PFSK-1 (cell line): Measurements from ENCODE around the gene SPOUT1.

Source experiments
- FOXP2 ChIP-seq: optimal IDR thresholded peaks from 2 replicates; pipeline ENCODE3; 2011; ENCODE audit warnings: borderline replicate concordance, control low read depth, inconsistent platforms; ENCODE audit not compliant: insufficient read depth; ENCODE audit errors: extremely low read length, extremely low read depth
- POLR2AphosphoS5 ChIP-seq: IDR thresholded peaks from 2 replicates; pipeline ENCODE4 v1.6.1; 2012; ENCODE audit warnings: low read depth, mild to moderate bottlenecking, control low read depth, low read length, moderate library complexity
- REST ChIP-seq, 2 experiments: IDR thresholded peaks; 2 replicates each; pipeline versions ENCODE4 v1.6.1 to v1.8.0; 2011 to 2012; ENCODE audit warnings: low read depth in 2 of 2, low read length in 2 of 2, control low read depth in 1 of 2, inconsistent platforms in 1 of 2, mild to moderate bottlenecking in 1 of 2, moderate library complexity in 1 of 2; ENCODE audit not compliant: insufficient read depth in 1 of 2
- SIN3A ChIP-seq: IDR thresholded peaks from 2 replicates; pipeline ENCODE4 v1.6.1; 2012; ENCODE audit warnings: mild to moderate bottlenecking, low read length, moderate library complexity, borderline replicate concordance; ENCODE audit not compliant: insufficient read depth
- TAF1 ChIP-seq: IDR thresholded peaks from 2 replicates; pipeline ENCODE4 v1.6.1; 2012; ENCODE audit warnings: low read length, control low read depth, borderline replicate concordance; ENCODE audit not compliant: insufficient read depth

Gene SPOUT1

GRCh38 chr9:128820665-128821583 is 8.7 kb downstream of the SPOUT1 start:
- no peak for TF ChIP-seq REST (IDR thresholded peaks at IDR 0.05; ENCODE audit: insufficient read depth in 1 of 2, low read depth in 2 of 2, low read length in 2 of 2)
- TF ChIP-seq POLR2AphosphoS5, result no peak
- TF ChIP-seq TAF1, result no peak
- TF ChIP-seq SIN3A, result no peak
- no peak for TF ChIP-seq FOXP2

- TF ChIP-seq TAF1 (no peak), POLR2AphosphoS5 (no peak), SIN3A (no peak), FOXP2 (no peak), REST (IDR thresholded peaks at IDR 0.05; ENCODE audit: insufficient read depth in 1 of 2, low read depth in 2 of 2, low read length in 2 of 2) (no peak)
Measured at GRCh38 chr9:128819716-128820664, 9.6 kb downstream of the SPOUT1 start.

- TF ChIP-seq FOXP2 (no peak), REST (IDR thresholded peaks at IDR 0.05; ENCODE audit: insufficient read depth in 1 of 2, low read depth in 2 of 2, low read length in 2 of 2) (no peak), POLR2AphosphoS5 (no peak; the same call in 1 of the 2 replicates), TAF1 (no peak), SIN3A (no peak)
Measured at GRCh38 chr9:128818839-128819715, 10.5 kb downstream of the SPOUT1 start.

GRCh38 chr9:128818099-128818838 is 11.3 kb downstream of the SPOUT1 start, which contains the start of gene ENDOG:
Gene ENDOG (plus strand): TSS chr9:128818500. CDS start chr9:128818685, 185 bp downstream.
- TF ChIP-seq FOXP2, result no peak
- peak; percentile 88 for TF ChIP-seq POLR2AphosphoS5
- TF ChIP-seq SIN3A, result no peak
- TF ChIP-seq TAF1, result peak; percentile 55; the same call in 1 of the 2 replicates
- peak in 1 of 2 experiments; percentile 23; a peak in 1 of 4 replicates for TF ChIP-seq REST (IDR thresholded peaks at IDR 0.05; ENCODE audit: insufficient read depth in 1 of 2, low read depth in 2 of 2, low read length in 2 of 2)
